Prostate gland (tissue), 2 donors: ENCODE results near the gene KANK2. TPM values are rescaled to one million over a fixed set of nuclear protein-coding genes. Genes with fewer than 3 reads are reported as not detected.

ENCODE experiments used
- DNase-seq: peaks from one replicate; pipeline ENCODE4 v3.0.0-alpha.2; 2019; ENCODE audit warnings: low spot score
- H3K27ac ChIP-seq, 2 donors: fragments of 200-600 bp; sonication (generic); 2 replicates each; pipeline ENCODE4 v1.5.1; 2017 to 2019
- H3K27me3 ChIP-seq: fragments of 200-600 bp; sonication (generic); replicated peaks from 2 replicates; pipeline ENCODE4 v1.5.1; 2019; ENCODE audit not compliant: insufficient read depth
- H3K36me3 ChIP-seq, 2 donors: fragments of 200-600 bp; sonication (generic); 1 replicate in 1 of 2; 2 replicates in 1 of 2; pipeline versions ENCODE4 v1.5.1 to v1.8.1; 2017 to 2019
- H3K4me1 ChIP-seq: fragments of 200-600 bp; sonication (generic); replicated peaks from 2 replicates; pipeline ENCODE4 v1.5.1; 2019
- H3K4me3 ChIP-seq, 2 donors: fragments of 200-600 bp; sonication (generic); 2 replicates each; pipeline ENCODE4 v1.5.1; 2017 to 2019
- H3K9me3 ChIP-seq: fragments of 200-600 bp; sonication (generic); 2 replicates; pipeline ENCODE4 v1.5.1; 2017
- CTCF ChIP-seq, 4 experiments: fragments of 200-600 bp in 2 of 4; fragments of 450-650 bp in 2 of 4; sonication (generic) in 2 of 4; IDR thresholded peaks; 1 replicate in 3 of 4; 2 replicates in 1 of 4; pipeline ENCODE4 v1.5.1; 2016 to 2019; ENCODE audit warnings: antibody characterized with exemption in 4 of 4, mild to moderate bottlenecking in 2 of 4, moderate library complexity in 2 of 4
- POLR2A ChIP-seq: fragments of 450-650 bp; IDR thresholded peaks from one replicate; pipeline ENCODE4 v1.6.1; 2016; ENCODE audit warnings: antibody characterized with exemption, mild to moderate bottlenecking
- POLR2AphosphoS5 ChIP-seq: sonication (generic); formaldehyde crosslinking; IDR thresholded peaks from one replicate; pipeline ENCODE4 v1.6.1; 2017; ENCODE audit warnings: antibody characterized with exemption
- WGBS: methylation state at CpG from one replicate; pipeline ENCODE4 v1.1.5; 2018; 5-methylcytosine and 5-hydroxymethylcytosine counted together
- intact Hi-C: fragments of 100-400 bp; cut with DNase I; formaldehyde crosslinking; loops from one replicate; pipeline ENCODE4 v1.14.2; 2022
- total RNA-seq, 2 donors: library from RNA; depleted of rRNA; stranded (reverse); fragments of >200 nt; gene quantifications; one replicate each; pipeline ENCODE4 v1.1.0, GENCODE V29; 2016

The KANK2 gene
- total RNA-seq, 2 donors from 2014 or later: 150 to 370 TPM

- intact Hi-C loops: no loop called here
- no peak for DNase-seq
- Histone ChIP-seq H3K4me3 (no peak overlapping the region), H3K4me1 (no peaks in the 10 kb centered on the region), H3K36me3 (peaks cover 0 to 4% of the 10 kb centered on the region in 2 donors), H3K27ac (no peak overlapping the region), H3K9me3 (no peaks in the 10 kb centered on the region), H3K27me3 (no peaks in the 10 kb centered on the region)
- WGBS: 93% methylated on average over 11 of the region's 15 CpGs
- TF ChIP-seq POLR2AphosphoS5 (no peak), POLR2A (no peak), CTCF (IDR thresholded peaks at IDR 0.05) (no peak)
These were observed 35.7 kb upstream of the KANK2 start for GRCh38 chr19:11233073-11233472.

- no peak for DNase-seq
- H3K9me3 ChIP-seq: no peaks in the 10 kb centered on the region
- intact Hi-C loops: no loop called here
- H3K36me3 ChIP-seq: peaks cover 0 to 4% of the 10 kb centered on the region in 2 donors
- TF ChIP-seq CTCF (IDR thresholded peaks at IDR 0.05) (no peak), POLR2AphosphoS5 (no peak), POLR2A (no peak)
- H3K4me1 ChIP-seq: no peaks in the 10 kb centered on the region
- H3K27ac ChIP-seq: no peak overlapping the region
- WGBS: 92% methylated on average over 4 of the region's 4 CpGs
- no peak overlapping the region for H3K4me3 ChIP-seq
- no peaks in the 10 kb centered on the region for H3K27me3 ChIP-seq
These were observed 35.2 kb upstream of the KANK2 start for GRCh38 chr19:11232555-11232954.

- TF ChIP-seq POLR2AphosphoS5 (no peak), POLR2A (no peak), CTCF (IDR thresholded peaks at IDR 0.05) (no peak)
- no peaks in the 10 kb centered on the region for H3K4me1 ChIP-seq
- intact Hi-C loops: no loop called here
- no peak overlapping the region for H3K27ac ChIP-seq
- no peak for DNase-seq
- H3K27me3 ChIP-seq: no peaks in the 10 kb centered on the region
- H3K36me3 ChIP-seq: peaks cover 0 to 4% of the 10 kb centered on the region in 2 donors
- WGBS: 87% methylated on average over 7 of the region's 7 CpGs
- H3K9me3 ChIP-seq: no peaks in the 10 kb centered on the region
- no peak overlapping the region for H3K4me3 ChIP-seq
These were observed 33.5 kb upstream of the KANK2 start for GRCh38 chr19:11230621-11231386.

GRCh38 chr19:11227195-11227886, 30.0 kb upstream of the KANK2 start:
- no peak overlapping the region for H3K27ac ChIP-seq
- H3K4me1 ChIP-seq: no peaks in the 10 kb centered on the region
- no peaks in the 10 kb centered on the region for H3K27me3 ChIP-seq
- WGBS: 86% methylated on average over 14 of the region's 14 CpGs
- H3K9me3 ChIP-seq: no peaks in the 10 kb centered on the region
- no peak overlapping the region for H3K4me3 ChIP-seq
- DNase-seq: no peak
- intact Hi-C loops: no loop called here
- no peak for TF ChIP-seq POLR2AphosphoS5
- no peak for TF ChIP-seq CTCF (IDR thresholded peaks at IDR 0.05)
- TF ChIP-seq POLR2A: no peak
- peaks cover 0 to 1% of the 10 kb centered on the region in 2 donors for H3K36me3 ChIP-seq
